ENCODE results near the gene FPR2. TPM values are rescaled to one million over a fixed set of nuclear protein-coding genes. Genes with fewer than 3 reads are reported as not detected.

Gene FPR2
- total RNA-seq, 4 donors from 2014 or later, result 0.13 to 0.34 TPM; not detected in 2

- no peak for DNase-seq (ENCODE audit: low spot score in 2 of 2)
- WGBS, 2 donors, result 53 to 68% methylated on average over 3 of the region's 3 CpGs
- no peak for TF ChIP-seq POLR2A (IDR thresholded peaks at IDR 0.05)
- TF ChIP-seq CTCF (IDR thresholded peaks at IDR 0.05), result no peak
- intact Hi-C loops (cut with DNase I; ENCODE audit: low total_unique reads), result no loop called here
- no peak overlapping the region for H3K4me3 ChIP-seq (ENCODE audit: low read depth, poor library complexity, severe bottlenecking)
Observed at GRCh38 chr19:51820011-51820410, 59.0 kb downstream of the FPR2 start.

Other genes starting within 250 kb of the FPR2 start
- gene SIGLEC6, start 229.5 kb upstream of the FPR2 start, total RNA-seq, result 1 to 10 TPM in 1 of 4 donors, under 1 TPM in 1, not detected in 2; 0.47 to 3.4 TPM
- gene ZNF175, start 189.9 kb upstream of the FPR2 start, total RNA-seq, result 1 to 10 TPM; 2.0 to 5.3 (median 2.5) TPM
- under 1 TPM in 2 of 4 donors, not detected in 2; 0.72 to 0.76 TPM for gene SIGLEC5, start 130.8 kb upstream of the FPR2 start, total RNA-seq
- 1 to 10 TPM in 1 of 4 donors, under 1 TPM in 1, not detected in 2; 0.84 to 1.0 TPM for gene SIGLEC14, start 114.4 kb upstream of the FPR2 start, total RNA-seq
- gene SPACA6, start 67.8 kb upstream of the FPR2 start, total RNA-seq, result 1 to 10 TPM in 3 of 4 donors, under 1 TPM in 1; 0.74 to 5.1 (median 3.6) TPM
- 1 to 10 TPM in 2 of 4 donors, under 1 TPM in 1, not detected in 1; 0.97 to 2.4 (median 2.4) TPM for gene HAS1, start 37.2 kb upstream of the FPR2 start, total RNA-seq
- gene FPR1, start 9.3 kb upstream of the FPR2 start, total RNA-seq, result 1 to 10 TPM; 1.7 to 7.6 (median 4.1) TPM
- 1 to 10 TPM; 2.2 to 3.9 (median 2.4) TPM for gene FPR3, start 34.0 kb downstream of the FPR2 start, total RNA-seq
- gene ZNF577, start 126.8 kb downstream of the FPR2 start, total RNA-seq, result 10 to 100 TPM in 3 of 4 donors, 1 to 10 TPM in 1; 6.7 to 20.5 (median 18.6) TPM
- gene ZNF649, start 143.8 kb downstream of the FPR2 start, total RNA-seq, result 10 to 100 TPM in 3 of 4 donors, 1 to 10 TPM in 1; 8.6 to 34.3 (median 13.2) TPM
- gene ZNF613, start 166.3 kb downstream of the FPR2 start, total RNA-seq, result 10 to 100 TPM in 1 of 4 donors, 1 to 10 TPM in 3; 3.6 to 17.2 (median 7.0) TPM
- gene ZNF350, start 225.7 kb downstream of the FPR2 start, total RNA-seq, result 10 to 100 TPM in 2 of 4 donors, 1 to 10 TPM in 2; 7.3 to 21.9 (median 12.1) TPM
- 10 to 100 TPM; 10.6 to 19.2 (median 16.3) TPM for gene ZNF615, start 247.0 kb downstream of the FPR2 start, total RNA-seq